NCI-H2196 treated with DMSO at 0.1 percent for 48 hours (cell line): ENCODE results near the gene KCNG2.
"Not testable (repeated sequence)": the region's sequence is repeated elsewhere in the genome, so short reads cannot be mapped to it uniquely, and the experiment has no call there.

ENCODE experiments used
- DNase-seq: peaks from one replicate; lab custom pipeline; 2025; ENCODE audit not compliant: unreplicated experiment; lab: John Stamatoyannopoulos, UW

KCNG2 gene, protein sequence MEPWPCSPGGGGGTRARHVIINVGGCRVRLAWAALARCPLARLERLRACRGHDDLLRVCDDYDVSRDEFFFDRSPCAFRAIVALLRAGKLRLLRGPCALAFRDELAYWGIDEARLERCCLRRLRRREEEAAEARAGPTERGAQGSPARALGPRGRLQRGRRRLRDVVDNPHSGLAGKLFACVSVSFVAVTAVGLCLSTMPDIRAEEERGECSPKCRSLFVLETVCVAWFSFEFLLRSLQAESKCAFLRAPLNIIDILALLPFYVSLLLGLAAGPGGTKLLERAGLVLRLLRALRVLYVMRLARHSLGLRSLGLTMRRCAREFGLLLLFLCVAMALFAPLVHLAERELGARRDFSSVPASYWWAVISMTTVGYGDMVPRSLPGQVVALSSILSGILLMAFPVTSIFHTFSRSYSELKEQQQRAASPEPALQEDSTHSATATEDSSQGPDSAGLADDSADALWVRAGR

GRCh38 chr18:79797518-79798345, at the start of gene KCNG2:
TSS of gene KCNG2 (plus strand) at chr18:79797938. CDS start at chr18:79863668, 65,730 bp downstream.
- no peak for DNase-seq

GRCh38 chr18:79748321-79749180, 49.2 kb upstream of the KCNG2 start:
- no peak for DNase-seq

GRCh38 chr18:79749251-79750191, 48.2 kb upstream of the KCNG2 start:
- DNase-seq: no peak

DNA sequence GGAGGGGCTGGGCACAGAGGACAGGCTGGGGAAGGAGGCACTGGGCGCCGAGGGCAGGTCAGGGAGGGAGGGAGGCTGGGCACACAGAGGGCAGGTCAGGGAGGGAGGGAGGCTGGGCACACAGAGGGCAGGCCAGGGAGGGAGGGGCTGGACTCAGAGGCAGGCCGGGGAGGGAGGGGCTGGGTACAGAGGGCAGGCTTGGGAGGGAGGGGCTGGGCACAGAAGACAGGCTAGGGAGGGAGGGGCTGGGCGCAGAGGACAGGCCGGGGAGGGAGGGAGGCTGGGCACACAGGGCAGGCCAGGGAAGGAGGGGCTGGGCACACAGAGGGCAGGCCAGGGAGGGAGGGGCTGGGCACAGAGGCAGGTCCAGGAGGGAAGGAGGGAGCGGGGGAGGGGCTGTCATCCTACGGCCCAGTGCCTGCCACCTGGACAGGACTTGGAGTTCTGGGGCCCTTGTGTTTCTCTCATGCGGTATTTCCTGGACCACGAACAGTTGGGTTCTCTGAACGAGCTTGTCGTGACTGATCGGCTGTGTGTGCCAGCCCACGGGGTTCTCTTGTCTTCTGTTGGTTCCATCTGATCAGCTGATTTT, 46.7 kb upstream of the KCNG2 start:
- DNase-seq: peak; percentile 55

DNA sequence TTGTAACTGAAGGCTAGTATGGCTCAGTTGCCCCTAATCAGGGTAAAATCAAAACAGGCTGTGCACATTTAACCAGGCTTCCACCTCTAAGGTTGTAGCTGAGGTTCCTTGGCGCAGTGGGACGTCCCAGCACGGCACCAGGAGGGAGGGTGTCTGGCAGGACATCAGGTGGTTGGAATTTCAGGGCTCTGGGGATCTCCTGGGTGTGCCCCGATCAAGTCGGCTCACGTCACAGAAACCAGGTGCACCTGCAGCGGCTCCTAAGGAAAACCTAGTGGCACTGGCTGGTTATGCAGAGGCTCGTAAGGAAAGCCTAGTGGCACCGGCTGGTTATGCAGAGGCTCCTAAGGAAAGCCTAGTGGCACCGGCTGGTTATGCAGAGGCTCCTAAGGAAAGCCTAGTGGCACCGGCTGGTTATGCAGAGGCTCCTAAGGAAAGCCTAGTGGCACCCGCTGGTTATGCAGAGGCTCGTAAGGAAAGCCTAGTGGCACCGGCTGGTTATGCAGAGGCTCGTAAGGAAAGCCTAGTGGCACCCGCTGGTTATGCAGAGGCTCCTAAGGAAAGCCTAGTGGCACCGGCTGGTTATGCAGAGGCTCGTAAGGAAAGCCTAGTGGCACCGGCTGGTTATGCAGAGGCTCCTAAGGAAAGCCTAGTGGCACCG, 45.7 kb upstream of the KCNG2 start:
- not testable (repeated sequence) for DNase-seq

- not testable (repeated sequence) for DNase-seq
These were observed 44.8 kb upstream of the KCNG2 start for GRCh38 chr18:79752946-79753345.

DNA sequence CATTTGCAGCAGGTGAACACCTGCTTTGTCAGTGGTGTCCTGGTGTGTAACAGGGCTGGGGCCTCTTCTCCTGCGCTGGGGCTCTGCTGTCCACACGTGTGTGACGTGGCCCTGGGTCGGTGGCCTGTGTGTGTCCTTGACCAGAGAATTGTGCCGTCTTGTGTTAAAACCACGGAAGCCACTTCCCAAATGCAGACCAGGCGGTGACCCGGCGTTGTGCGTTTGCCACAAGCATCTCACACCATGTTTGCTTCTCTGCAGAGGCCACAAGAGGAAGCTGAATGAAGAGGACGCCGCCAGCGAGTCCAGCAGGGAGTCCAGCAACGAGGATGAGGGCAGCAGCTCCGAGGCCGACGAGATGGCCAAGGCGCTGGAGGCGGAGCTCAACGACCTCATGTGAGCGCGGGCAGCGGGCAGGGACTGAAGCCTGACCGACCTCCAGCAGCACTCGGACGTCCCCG, 44.3 kb upstream of the KCNG2 start:
- DNase-seq: no peak

- DNase-seq: no peak
These were observed 43.5 kb upstream of the KCNG2 start for GRCh38 chr18:79754022-79754761.

DNA sequence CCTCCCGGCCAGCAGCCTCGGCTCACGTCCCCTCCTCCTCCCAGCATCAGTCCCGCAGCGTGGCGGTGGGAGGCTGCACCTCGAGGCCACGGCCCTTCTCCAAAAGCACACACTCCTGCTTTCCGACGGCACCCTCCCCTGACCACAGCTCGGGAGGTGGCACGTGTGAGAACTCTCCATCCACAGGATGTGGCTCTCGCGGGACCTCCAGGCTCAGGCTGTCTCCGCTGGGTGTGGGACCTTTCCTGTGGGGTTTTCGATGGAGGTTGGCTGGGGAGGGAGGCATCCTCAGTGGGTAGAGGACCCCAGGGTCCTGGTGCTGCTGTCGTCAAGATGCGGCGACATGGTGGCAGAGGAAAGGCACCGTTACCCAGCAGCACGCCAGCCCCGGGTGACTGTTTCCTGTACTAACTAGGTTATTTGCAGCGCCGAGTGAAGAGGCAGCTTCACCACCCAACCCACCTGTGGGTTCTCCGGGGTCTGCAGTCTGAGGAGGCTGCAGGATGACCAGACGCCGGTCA, 42.8 kb upstream of the KCNG2 start:
- no peak for DNase-seq

DNA sequence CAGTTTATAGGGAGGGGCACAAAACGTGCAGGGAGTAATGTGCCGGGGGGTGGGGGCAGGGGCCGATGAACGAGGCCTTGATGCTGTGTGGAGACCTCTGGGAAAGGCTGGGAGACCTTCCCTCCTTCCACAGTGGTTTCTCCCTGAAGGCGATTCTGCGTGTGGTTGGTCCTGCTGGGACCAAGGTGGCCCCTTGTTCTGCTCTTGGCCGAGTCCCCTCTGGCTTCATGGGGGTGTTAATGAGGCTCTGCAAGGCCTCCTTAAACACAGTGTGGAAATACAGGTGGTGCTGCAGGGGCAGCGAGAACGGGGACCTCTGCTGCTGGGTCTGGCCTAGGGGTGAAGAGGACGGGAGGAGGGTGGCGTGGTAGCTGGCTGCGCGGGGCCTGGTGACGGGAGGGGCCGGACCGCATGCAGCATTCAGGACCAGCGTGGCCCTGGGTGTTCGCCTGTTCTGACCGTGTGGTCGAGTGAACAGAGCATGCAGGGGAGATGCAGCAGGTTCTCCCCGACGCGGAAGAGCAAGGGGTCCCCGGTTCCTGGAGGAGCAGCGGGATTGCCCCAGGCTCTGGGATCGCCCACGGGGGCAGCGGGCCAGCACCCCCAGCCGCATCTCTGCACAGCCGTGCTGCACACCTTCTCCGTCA, 42.1 kb upstream of the KCNG2 start:
- DNase-seq: no peak

DNA sequence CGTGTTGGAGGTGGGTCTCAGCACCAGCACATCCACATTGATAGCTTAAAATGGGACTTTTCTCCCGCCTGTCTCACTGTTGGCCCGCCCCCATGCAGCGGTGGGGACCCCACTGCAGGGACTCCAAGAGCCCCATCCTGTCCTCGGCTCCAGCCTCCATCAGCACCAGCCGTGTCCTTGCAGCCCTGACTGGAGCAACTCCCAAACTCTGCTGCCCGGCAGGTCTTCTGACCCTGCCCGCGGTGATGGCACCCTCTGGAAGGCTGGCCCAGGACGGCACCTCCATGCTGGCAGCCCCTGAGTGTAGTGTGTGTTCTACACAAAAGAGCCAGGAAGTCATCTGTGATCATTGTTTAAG, 41.6 kb upstream of the KCNG2 start:
- no peak for DNase-seq

GRCh38 chr18:79756826-79757225, 40.9 kb upstream of the KCNG2 start:
- no peak for DNase-seq

- no peak for DNase-seq
These were observed 37.4 kb upstream of the KCNG2 start for GRCh38 chr18:79760348-79760747.

- DNase-seq: no peak
These were observed 36.9 kb upstream of the KCNG2 start for GRCh38 chr18:79760881-79761280.

DNA sequence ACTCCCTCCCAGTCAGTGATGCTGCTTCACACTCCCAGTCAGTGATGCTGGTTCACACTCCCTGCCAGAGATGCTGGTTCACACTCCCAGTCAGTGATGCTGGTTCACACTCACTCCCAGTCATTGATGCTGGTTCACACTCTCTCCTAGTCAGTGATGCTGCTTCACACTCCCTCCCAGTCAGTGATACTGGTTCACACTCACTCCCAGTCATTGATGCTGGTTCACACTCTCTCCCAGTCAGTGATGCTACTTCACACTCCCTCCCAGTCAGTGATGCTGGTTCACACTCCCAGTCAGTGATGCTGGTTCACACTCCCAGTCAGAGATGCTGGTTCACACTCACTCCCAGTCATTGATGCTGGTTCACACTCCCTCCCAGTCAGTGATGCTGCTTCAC, 34.3 kb upstream of the KCNG2 start:
- no peak for DNase-seq

GRCh38 chr18:79764131-79764530, 33.6 kb upstream of the KCNG2 start:
- DNase-seq: no peak

- no peak for DNase-seq
These were observed 32.1 kb upstream of the KCNG2 start for GRCh38 chr18:79765491-79766245.
